NAMALWA (cell line): Measurements from ENCODE around the gene ZBED5.
"Not testable (repeated sequence)": the region's sequence is repeated elsewhere in the genome, so short reads cannot be mapped to it uniquely, and the experiment has no call there.

ENCODE experiments used
- DNase-seq: peaks from one replicate; pipeline ENCODE4 v3.0.0-alpha.2; 2015; ENCODE audit warnings: low spot score

ZBED5 gene

DNA sequence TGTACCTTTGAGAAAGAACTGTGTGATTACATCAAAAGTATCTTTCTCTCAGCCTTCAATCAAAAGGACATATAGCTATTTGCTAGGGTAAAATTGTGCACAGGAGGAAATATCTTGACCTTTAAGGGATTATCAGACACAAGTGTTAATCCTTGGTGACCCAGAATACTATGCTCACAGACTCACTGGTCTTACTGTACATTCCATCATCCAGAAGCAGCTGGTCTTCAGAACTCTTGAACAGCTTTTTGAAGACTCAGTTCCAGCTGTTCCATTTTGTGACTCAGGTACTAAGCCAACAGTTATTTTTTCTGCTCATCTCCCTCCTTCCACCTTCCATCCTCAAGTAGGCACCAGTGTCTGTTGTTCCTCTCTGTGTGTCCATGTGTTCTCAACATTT lies 19.8 kb downstream of the ZBED5 start:
- DNase-seq: no peak

DNA sequence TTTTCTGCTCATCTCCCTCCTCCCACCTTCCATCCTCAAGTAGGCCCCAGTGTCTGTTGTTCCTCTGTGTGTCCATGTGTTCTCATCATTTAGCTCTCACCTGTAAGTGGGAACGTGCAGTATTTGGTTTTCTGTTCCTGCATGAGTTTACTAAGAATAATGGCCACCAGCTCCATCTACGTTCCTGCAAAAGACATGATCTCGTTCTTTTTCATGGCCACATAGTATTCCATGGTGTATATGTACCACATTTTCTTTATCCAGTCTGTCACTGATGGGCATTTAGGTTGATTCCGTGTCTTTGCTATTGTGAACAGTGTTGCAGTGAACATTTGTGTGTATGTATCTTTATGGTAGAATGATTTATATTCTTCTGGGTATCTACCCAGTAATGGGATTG lies 21.0 kb downstream of the ZBED5 start:
- DNase-seq: not testable (repeated sequence)

DNA sequence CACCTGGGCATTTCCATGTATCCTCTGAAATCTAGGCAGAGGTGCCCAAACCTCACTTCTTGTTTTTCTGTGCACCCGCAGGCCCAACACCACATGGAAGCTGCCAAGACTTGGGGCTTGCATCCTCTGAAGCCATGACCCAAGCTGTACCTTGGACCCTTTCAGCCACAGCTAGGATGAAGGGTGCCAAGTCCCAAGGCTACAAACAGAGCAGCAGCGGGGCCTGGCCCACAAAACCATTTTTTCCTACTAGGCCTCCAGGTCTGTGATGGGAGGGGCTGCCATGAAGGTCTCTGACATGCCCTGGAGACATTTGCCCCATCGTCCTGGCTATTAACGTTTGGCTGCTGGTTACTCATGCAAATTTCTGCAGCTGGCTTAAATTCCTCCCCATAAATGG lies 28.7 kb downstream of the ZBED5 start:
- no peak for DNase-seq

DNA sequence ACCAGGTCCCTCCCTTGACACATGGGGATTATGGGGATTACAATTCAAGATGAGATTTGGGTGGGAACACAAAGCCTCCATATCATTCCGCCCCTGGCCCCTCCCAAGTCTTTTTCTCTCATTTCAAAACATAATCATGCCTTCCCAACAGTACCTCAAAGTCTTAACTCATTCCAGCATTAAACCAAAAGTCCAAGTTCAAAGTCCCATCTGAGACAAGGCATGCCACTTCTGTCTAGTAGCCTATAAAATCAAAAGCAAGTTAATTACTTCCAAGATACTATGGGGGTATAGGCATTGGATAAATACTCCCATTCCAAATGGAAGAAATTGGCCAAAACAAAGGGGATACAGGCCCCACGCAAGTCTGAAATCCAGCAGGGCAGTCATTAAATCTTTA lies 29.5 kb downstream of the ZBED5 start:
- no peak for DNase-seq

DNA sequence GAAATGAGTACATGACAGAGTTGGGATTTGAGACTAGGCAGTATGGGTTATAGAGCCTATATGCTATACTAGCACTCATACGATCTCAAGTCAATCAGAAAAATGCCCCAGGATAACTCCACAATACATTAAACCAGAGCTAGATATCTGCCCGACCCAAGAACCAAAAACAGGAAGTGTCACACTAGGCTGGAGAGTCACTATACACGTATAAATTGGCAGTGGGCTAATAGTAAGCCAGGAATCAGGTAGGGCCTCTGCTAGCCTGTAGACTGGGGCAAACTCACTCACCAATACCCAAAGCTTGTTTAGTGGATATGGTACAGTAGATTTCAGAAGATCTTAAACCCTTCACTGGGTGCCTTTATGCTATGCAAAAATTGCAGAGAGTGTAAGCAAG lies 33.0 kb downstream of the ZBED5 start:
- peak; percentile 47 for DNase-seq

DNA sequence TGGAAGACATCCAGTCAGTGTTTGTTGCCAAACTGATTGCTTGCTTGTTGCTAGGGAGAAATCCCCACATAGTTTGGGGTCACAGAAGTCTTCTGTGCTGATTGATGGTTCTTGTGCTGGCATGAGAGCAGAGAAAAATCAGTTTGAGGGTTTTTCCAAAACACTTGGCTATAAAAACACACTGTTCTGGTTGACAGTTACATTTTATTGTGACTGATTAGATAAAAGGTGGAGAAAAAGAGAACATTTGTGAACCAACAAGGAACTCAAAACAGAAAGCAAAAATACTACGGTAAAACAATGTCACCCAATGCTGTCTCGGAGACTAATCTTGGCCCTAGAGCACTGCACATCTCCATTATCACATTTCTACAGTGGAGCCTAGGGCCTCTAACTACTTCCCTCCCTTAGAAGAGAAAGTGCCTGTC lies 34.7 kb downstream of the ZBED5 start:
- no peak for DNase-seq

DNA sequence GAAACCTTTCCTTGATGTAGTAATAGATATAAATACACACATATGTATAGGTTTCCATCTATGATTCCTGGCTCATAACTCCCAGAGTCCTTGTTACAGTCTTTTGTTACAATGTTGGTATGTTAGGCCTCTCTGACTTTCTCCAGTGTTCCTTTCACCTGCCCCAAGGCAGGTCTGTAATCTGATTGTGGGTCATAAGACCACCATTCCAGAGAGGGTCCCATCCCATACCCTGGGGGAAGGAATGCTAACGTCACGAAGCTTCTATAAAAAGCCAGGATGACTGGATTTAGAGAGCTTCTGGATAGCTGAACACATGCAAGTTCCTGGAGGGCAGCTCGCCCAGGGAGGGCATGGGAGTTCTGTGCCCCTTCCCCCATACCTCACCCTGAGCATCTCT lies 35.4 kb downstream of the ZBED5 start:
- DNase-seq: not testable (repeated sequence)

DNA sequence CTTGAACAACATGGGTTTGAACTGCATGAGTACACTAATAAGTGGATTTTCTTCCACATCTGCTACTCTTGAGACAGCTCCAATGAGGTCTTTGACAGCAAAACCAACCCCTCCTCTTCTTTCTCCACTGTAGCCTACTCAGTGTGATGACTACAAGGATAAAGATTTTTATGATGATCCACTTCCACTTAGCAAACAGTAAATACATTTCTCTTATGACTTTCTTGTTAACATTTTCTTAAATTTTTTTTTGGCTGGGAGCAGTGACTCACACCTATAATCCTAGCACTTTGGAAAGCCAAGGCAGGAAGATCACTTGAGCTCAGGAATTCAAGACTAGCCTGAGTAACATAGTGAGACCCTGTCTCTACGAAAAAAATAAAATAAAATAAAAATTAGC lies 39.3 kb downstream of the ZBED5 start:
- DNase-seq: no peak

DNA sequence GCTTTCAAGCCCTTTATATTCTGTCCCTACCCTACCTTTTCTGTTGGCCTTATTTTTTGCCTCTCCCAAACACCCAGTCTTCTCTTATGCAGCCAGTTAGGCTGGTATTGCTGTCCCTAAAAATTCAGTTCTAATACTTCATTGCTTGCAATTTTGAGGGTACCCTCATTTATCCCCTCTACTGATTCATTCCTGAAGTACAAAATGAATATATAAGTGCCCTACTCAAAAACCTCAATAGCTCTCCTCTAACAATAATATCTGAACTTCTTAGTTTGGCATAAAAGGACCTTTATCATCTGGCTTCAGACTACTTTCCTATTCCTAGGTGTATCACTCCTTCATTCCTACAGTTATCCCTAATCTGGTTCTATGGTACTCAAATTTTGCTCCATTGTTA lies 43.9 kb downstream of the ZBED5 start:
- DNase-seq: no peak

DNA sequence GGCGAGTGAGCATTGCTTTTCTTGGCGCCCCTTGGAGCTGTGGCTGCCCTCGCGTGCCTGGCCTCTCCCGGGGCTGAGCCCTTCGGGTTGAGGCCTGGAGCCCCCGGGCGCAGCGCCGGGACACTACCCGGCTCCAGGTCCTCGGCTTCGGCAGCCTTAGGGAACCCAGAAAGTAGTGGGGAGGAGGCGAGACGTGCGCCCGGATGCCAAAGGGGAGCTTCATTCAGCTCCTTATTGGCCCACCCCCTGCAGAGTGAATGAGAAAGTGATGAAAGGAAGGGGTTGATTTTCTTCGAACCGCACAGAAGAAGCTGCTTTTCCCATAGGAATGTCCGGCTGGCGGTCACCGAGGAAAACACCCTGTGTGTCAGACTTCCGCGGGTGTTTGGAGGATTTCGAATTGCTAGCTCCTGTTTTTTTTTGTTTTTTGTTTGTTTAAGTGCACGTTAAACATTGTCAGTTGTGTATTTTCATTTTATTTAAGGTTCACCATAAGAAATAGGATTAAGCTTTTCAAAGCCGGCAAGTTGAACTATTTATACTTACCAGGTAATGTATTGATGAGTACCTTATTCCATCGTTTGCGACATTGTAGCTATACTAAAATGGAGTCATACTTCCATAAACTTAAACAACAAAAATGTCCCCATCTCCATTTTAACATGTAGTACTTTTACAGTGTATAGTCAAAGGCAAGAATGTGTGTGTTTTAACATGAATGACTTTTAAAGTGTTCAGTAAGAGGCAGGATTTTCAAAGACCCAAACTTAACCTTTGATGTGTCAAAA lies 48.3 kb downstream of the ZBED5 start:
- peak; percentile 61 for DNase-seq

DNA sequence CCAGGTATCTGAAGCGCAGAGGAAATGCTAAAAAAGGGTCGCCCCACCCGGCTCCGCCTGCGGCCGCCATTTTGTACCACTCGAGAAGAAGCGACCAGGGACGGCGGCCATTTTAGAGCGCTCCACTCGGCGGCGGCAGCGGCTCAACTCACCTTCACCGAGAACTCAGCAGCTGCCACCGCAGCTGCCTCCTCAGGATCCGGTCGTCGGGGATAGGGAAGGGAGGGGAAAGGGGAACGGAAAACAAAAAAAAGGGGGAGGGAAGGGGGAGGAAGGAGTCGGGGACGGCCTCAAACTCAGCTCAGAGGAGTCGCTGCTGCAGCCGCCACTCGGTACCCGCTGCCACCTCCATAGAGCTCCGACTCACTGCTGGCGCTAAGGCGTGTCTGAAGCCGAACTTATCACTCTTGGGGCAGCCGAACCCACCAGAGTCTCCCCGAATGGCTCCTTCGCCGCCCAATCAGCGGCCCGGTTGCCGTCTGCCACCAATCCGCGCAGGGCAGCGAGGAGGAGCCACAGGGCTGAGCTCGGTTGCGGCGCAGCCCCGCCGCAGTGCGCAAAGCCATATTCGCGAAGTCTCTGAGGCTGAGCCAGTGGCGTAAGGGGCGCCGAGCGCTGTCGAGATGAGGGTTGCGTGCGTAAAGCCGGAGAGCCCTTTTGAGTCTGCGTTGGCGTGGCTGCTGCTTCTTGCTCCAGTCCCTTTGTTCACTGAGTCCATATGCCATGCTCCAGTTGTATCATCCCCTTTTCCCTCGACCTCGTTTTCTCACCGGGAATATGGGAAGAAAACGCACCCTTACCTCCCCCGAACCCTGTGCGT lies 49.1 kb downstream of the ZBED5 start, which contains the start of gene EIF4G2:
Gene EIF4G2 (minus strand): TSS at position 374 of the 820 bp plus-strand sequence.
- DNase-seq: peak; percentile 98

DNA sequence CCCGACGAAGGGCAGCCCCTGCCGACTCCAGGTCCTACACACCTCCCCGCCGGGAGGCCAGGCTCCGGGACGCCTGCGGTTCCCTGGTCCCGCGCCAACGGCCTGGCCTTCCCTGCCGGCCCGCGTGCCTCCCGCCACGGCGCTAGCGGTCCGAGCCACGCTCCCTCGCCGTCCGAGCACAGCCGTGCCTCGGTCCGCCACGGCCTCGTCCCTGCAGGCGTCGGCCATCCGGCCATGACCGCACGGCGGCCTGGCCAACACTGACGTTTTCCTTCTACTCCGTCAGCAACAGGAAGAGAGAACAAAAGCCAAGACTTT lies 49.7 kb downstream of the ZBED5 start:
- no peak for DNase-seq

DNA sequence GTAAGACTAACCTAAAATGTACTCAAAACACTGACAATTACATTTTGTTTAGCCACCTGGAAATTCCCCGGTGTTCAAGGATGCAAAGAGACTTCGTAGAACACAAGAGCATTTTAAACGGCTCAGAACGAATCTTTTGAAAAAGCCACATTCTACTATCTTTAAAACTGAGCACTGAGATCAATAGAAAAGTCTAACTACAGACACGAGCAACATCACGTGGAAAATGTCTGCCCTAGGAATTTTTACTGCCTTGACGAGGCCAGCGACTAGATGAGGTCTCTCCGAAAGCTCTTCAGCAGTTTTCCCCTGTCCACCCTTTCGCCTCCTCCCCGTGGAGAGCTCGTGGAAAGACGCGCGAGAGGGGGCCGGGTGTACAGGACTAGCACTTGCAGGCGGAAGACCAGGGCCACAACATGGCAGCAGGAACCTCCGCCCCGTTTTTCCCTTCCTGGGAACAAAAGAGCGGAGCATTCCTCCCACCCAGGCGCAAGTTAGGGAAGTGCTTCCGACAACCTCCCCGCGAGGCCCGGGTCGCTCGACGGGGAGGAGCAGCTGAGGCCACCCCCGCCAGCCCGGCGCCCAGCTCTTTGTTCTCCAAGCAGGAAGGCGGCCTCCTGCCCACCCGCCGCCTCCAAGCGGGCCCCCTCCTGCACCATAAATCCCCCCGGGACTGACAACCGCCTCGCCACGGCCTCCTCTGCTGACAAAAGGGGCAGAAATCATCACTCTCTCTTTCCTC lies 50.2 kb downstream of the ZBED5 start:
- DNase-seq: peak; percentile 54

DNA sequence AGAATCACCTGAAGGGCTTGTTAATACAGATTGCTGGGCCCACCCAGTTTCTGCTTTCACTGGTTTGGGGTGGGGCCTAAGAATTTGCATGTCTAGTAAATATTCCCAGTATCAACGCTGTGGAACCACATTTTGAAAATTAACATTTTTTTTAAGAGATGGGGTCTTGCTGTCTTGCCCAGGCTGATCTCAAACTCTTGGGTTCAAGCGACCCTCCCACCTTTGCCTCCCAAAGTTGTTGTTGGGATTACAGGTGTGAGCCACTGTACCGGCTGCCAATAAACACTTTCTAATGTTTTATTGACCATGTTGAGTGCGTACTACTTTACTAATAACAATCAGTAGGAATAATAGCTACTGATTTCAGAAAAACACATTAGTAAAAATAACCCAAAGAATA lies 51.6 kb downstream of the ZBED5 start:
- peak; percentile 14 for DNase-seq

DNA sequence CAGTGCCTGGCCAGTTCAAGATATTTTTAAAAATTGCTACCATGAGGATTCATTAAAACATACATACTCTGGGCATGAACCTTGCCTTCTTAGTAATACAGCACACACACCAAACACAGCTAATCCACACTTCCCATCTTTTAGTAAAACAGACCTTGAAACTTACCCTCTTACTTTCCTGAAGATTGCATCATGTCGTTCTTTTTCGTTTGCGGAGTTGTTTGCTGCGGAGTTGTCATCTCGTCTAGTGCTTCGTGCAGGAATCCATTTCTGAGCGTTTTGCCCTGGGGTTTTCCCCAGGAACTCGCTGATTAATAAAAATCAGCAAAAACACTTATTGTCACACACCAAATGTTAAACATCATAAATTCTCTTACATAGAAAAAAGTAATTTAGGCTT lies 52.1 kb downstream of the ZBED5 start:
- no peak for DNase-seq

DNA sequence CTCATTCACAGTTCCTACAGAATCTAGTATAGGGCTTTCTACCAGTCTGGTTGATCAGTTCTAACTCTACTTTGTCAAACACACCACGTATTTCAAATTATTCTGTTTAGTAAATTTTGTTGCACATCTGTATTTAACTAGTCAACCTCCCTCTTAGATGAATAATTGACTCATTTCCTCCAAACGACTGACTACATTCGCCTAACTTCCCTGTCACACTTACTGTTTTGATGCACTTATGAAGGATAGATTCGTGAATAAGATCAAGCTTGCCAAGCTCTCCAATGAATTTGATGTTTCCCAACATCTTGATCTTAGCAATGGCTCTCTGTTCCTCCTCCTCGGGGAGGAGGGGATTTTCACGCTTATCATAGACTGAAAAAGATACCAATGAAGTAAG lies 54.2 kb downstream of the ZBED5 start:
- no peak for DNase-seq
